ENCODE results near the gene KCNJ16. TPM values are rescaled to one million over a fixed set of nuclear protein-coding genes. Genes with fewer than 3 reads are reported as not detected.

Gene KCNJ16
- total RNA-seq, 1 donor: not detected

GRCh38 chr17:70071620-70072019 lies 3.4 kb upstream of the KCNJ16 start:
- no peak overlapping the region for H3K4me3 ChIP-seq (ENCODE audit: insufficient read depth, low read length)
- no peak overlapping the region for H3K27ac ChIP-seq (ENCODE audit: low read depth, low read length)
- TF ChIP-seq CTCF (IDR thresholded peaks at IDR 0.05; ENCODE audit: extremely low read depth, low read depth, low read length): no peak
- no peak overlapping the region for H2AFZ ChIP-seq (ENCODE audit: low read length)
- H3K27me3 ChIP-seq (ENCODE audit: insufficient read depth, low read length): no peaks in the 10 kb centered on the region
- H3K79me2 ChIP-seq (ENCODE audit: insufficient read depth, low read length): no peaks in the 10 kb centered on the region
- H3K4me2 ChIP-seq (ENCODE audit: insufficient read depth, low read length): no peak overlapping the region
- no peaks in the 10 kb centered on the region for H3K9me3 ChIP-seq (ENCODE audit: low read depth, low read length)
- H3K36me3 ChIP-seq (ENCODE audit: insufficient read depth, low read length): no peaks in the 10 kb centered on the region
- no peaks in the 10 kb centered on the region for H4K20me1 ChIP-seq (ENCODE audit: insufficient read depth, low read length)
- DNase-seq (ENCODE audit: insufficient read length, low spot score, missing footprints): no peak
- H3K4me1 ChIP-seq (ENCODE audit: insufficient read depth, low read length): no peaks in the 10 kb centered on the region

GRCh38 chr17:70072546-70073309 lies 2.3 kb upstream of the KCNJ16 start:
- Histone ChIP-seq H3K9me3 (ENCODE audit: low read depth, low read length) (no peaks in the 10 kb centered on the region), H3K4me2 (ENCODE audit: insufficient read depth, low read length) (no peak overlapping the region), H3K4me3 (ENCODE audit: insufficient read depth, low read length) (no peak overlapping the region), H4K20me1 (ENCODE audit: insufficient read depth, low read length) (no peaks in the 10 kb centered on the region), H2AFZ (ENCODE audit: low read length) (no peak overlapping the region), H3K4me1 (ENCODE audit: insufficient read depth, low read length) (no peaks in the 10 kb centered on the region), H3K27me3 (ENCODE audit: insufficient read depth, low read length) (no peaks in the 10 kb centered on the region), H3K36me3 (ENCODE audit: insufficient read depth, low read length) (no peaks in the 10 kb centered on the region), H3K79me2 (ENCODE audit: insufficient read depth, low read length) (no peaks in the 10 kb centered on the region), H3K27ac (ENCODE audit: low read depth, low read length) (no peak overlapping the region)
- TF ChIP-seq CTCF (IDR thresholded peaks at IDR 0.05; ENCODE audit: extremely low read depth, low read depth, low read length): no peak
- no peak for DNase-seq (ENCODE audit: insufficient read length, low spot score, missing footprints)

GRCh38 chr17:70073310-70073709 lies 1.7 kb upstream of the KCNJ16 start:
- Histone ChIP-seq H3K36me3 (ENCODE audit: insufficient read depth, low read length) (no peaks in the 10 kb centered on the region), H3K4me1 (ENCODE audit: insufficient read depth, low read length) (no peaks in the 10 kb centered on the region), H4K20me1 (ENCODE audit: insufficient read depth, low read length) (no peaks in the 10 kb centered on the region), H3K27ac (ENCODE audit: low read depth, low read length) (no peak overlapping the region), H3K4me2 (ENCODE audit: insufficient read depth, low read length) (no peak overlapping the region), H3K27me3 (ENCODE audit: insufficient read depth, low read length) (no peaks in the 10 kb centered on the region), H3K79me2 (ENCODE audit: insufficient read depth, low read length) (no peaks in the 10 kb centered on the region), H3K9me3 (ENCODE audit: low read depth, low read length) (no peaks in the 10 kb centered on the region), H2AFZ (ENCODE audit: low read length) (no peak overlapping the region), H3K4me3 (ENCODE audit: insufficient read depth, low read length) (no peak overlapping the region)
- DNase-seq (ENCODE audit: insufficient read length, low spot score, missing footprints): no peak
- no peak for TF ChIP-seq CTCF (IDR thresholded peaks at IDR 0.05; ENCODE audit: extremely low read depth, low read depth, low read length)

- Histone ChIP-seq H3K36me3 (ENCODE audit: insufficient read depth, low read length) (no peaks in the 10 kb centered on the region), H3K4me2 (ENCODE audit: insufficient read depth, low read length) (no peak overlapping the region), H3K27ac (ENCODE audit: low read depth, low read length) (no peak overlapping the region), H3K79me2 (ENCODE audit: insufficient read depth, low read length) (no peaks in the 10 kb centered on the region), H3K27me3 (ENCODE audit: insufficient read depth, low read length) (no peaks in the 10 kb centered on the region), H4K20me1 (ENCODE audit: insufficient read depth, low read length) (no peaks in the 10 kb centered on the region), H3K9me3 (ENCODE audit: low read depth, low read length) (no peaks in the 10 kb centered on the region), H3K4me1 (ENCODE audit: insufficient read depth, low read length) (no peaks in the 10 kb centered on the region), H3K4me3 (ENCODE audit: insufficient read depth, low read length) (no peak overlapping the region), H2AFZ (ENCODE audit: low read length) (no peak overlapping the region)
- TF ChIP-seq CTCF (IDR thresholded peaks at IDR 0.05; ENCODE audit: extremely low read depth, low read depth, low read length): no peak
- DNase-seq (ENCODE audit: insufficient read length, low spot score, missing footprints): no peak
Observed at GRCh38 chr17:70073799-70074198, 1.2 kb upstream of the KCNJ16 start.

Data from osteoblast (primary cell).